CD4-positive, alpha-beta T cell treated with Interleukin-1 beta for 1 hour (primary cell): ENCODE results near the gene PLEKHG4B.
"Not testable (repeated sequence)": the region's sequence is repeated elsewhere in the genome, so short reads cannot be mapped to it uniquely, and the experiment has no call there.

Experiments used
- DNase-seq, 2 donors: peaks; one replicate each; pipeline ENCODE4 v3.0.0-alpha.2; 2020 to 2022

Gene PLEKHG4B

GRCh38 chr5:158807-159447 lies 67.0 kb downstream of the PLEKHG4B start:
- DNase-seq = no peak

- DNase-seq = no peak
Observed at GRCh38 chr5:159448-160172, 67.6 kb downstream of the PLEKHG4B start.

DNA sequence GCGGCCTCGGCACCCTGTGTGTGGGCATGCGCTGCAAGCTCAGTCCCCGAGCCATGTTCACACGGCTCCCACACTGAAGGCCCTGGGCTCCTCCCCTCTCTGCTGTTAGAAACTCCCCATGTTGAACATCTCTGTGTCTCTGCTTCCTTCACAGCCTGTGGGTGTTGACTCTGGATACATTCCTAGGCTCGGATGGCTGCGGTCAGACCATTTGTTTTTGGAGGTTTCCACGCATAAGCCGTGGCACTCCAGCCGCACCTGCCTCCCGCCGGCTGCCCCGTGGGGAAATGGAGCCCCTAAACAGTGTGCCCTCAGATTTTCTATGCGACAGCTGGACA lies 68.2 kb downstream of the PLEKHG4B start:
- no peak for DNase-seq

DNA sequence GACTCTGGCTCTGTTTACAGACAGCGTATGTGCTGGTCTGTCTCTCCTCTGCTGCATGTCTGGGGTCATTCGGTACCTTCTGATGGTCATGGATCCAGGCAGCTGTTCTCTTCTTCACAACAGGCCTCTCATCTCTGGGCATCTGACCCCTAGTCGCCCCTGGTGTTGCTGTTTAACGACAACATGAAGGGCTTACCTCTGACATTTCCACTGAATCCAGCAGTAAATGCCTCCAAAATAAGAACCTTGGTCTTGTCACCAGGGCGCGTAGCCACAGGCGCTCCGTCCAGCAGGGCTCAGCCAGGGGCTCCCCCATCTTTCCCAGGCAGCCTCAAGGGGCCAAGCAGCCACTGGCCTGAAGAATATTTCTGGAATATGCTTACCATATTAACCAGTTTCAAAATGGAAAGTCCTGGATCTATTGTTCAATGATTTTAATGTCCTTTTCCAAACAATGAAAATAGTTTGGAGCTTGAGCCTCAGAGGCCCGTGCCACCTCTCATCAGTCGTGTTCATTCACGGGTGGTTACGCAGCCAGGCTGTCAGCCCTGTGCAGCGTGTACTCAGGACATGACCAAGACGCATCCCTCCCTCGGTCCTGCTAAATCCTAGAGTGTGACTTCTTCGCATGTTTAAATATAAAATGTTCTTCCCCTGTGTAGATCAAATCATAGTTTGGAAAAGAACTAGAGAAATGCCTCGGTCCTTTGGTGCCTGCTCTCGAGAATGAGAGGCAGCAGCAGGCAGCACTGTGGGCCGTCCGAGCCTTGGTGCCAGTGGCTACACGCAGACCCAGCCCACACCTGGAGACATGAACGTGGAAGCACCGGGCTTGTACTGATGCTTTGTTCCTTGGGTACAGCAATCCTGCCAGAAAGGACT lies 69.2 kb downstream of the PLEKHG4B start:
- no peak for DNase-seq

- no peak for DNase-seq
Observed at GRCh38 chr5:161803-162110, 69.8 kb downstream of the PLEKHG4B start.

- no peak for DNase-seq
Observed at GRCh38 chr5:162190-162564, 70.2 kb downstream of the PLEKHG4B start.

DNA sequence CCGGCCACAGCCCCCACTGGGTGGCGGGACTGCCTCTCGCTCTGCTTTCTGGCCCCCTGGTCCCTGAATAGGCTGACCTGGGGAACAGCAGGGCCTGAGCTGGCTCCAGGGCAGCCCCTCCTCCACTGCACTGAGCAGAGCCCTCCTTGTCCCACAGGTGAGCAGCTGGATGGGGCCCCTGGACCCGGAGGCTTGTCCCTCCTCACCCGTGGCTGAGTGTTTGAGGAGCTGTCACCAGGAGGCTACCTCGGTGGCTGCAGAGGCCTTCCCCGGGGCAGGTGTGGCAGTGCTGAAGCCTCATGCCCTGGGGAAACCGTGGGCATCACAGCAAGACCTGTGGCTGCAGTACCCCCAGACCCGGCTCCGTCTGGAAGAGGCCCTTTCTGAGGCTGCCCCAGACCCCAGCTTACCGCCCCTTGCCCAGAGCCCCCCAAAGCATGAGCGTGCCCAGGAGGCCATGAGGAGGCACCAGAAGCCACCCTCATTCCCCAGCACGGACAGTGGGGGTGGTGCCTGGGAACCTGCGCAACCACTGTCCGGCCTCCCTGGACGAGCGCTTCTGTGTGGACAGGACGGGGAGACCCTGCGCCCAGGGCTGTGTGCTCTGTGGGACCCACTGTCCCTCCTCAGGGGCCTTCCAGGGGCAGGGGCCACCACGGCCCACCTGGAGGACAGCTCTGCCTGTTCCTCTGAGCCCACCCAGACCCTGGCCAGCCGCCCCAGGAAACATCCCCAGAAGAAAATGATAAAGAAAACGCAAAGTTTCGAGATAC lies 70.8 kb downstream of the PLEKHG4B start:
- DNase-seq = no peak

DNA sequence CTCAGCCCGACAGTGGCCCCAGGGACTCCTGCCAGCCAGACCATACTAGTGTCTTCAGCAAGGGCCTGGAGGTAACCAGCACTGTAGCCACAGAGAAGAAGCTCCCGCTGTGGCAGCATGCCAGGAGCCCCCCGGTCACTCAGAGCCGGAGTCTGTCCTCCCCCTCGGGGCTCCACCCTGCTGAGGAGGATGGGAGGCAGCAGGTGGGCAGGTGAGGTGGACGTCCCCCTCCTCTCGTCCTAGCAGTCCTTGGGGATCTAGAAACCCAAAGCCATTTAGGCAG lies 71.3 kb downstream of the PLEKHG4B start:
- no peak for DNase-seq

GRCh38 chr5:163841-164240 lies 71.9 kb downstream of the PLEKHG4B start:
- DNase-seq = no peak

DNA sequence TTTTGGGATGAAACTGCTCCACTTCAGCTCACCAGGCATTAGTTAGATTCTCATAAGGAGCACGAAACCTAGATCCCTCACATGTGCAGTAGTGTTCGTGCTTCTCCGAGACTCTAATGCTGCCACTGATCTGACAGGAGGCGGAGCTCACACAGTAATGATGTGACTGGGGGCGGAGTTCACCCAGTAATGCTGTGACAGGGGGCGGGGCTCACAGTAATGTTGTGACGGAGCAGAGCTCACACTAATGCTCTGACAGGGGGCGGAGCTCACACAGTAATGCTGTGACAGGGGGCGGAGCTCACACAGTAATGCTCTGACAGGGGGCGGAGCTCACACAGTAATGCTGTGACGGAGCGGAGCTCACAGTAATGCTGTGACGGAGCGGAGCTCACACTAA lies 72.3 kb downstream of the PLEKHG4B start:
- no peak for DNase-seq

- not testable (repeated sequence) for DNase-seq
Observed at GRCh38 chr5:164783-165182, 72.8 kb downstream of the PLEKHG4B start.

GRCh38 chr5:166441-167372 lies 74.7 kb downstream of the PLEKHG4B start:
- no peak for DNase-seq

GRCh38 chr5:167511-167910 lies 75.5 kb downstream of the PLEKHG4B start:
- DNase-seq = no peak

- DNase-seq = no peak
Observed at GRCh38 chr5:167982-168660, 76.2 kb downstream of the PLEKHG4B start.

DNA sequence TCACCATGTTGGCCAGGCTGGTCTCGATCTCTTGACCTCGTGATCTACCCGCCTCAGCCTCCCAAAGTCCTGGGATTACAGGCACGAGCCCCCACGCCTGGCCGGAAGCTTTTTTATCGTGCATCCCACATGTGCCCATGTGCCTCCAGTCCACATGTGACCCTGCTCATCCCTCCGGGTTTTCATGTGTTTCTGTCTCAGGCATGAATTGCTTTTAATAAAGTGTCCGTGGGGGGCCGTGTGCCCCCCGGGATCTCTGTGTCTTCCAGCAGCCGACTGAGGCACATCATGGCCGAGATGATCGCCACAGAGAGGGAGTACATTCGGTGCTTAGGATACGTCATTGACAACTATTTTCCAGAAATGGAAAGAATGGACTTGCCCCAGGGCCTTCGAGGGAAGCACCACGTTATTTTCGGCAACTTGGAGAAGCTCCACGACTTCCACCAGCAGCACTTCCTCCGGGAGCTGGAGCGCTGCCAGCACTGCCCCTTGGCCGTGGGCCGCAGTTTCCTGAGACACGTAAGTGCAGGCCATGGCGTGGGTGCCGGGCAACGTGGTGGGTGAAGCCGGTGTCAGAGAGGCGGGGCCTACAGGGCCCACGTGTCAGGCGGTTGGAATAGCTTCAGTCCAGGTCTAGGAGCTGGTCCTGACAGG lies 77.2 kb downstream of the PLEKHG4B start:
- no peak for DNase-seq

- no peak for DNase-seq
Observed at GRCh38 chr5:169728-170094, 77.7 kb downstream of the PLEKHG4B start.

DNA sequence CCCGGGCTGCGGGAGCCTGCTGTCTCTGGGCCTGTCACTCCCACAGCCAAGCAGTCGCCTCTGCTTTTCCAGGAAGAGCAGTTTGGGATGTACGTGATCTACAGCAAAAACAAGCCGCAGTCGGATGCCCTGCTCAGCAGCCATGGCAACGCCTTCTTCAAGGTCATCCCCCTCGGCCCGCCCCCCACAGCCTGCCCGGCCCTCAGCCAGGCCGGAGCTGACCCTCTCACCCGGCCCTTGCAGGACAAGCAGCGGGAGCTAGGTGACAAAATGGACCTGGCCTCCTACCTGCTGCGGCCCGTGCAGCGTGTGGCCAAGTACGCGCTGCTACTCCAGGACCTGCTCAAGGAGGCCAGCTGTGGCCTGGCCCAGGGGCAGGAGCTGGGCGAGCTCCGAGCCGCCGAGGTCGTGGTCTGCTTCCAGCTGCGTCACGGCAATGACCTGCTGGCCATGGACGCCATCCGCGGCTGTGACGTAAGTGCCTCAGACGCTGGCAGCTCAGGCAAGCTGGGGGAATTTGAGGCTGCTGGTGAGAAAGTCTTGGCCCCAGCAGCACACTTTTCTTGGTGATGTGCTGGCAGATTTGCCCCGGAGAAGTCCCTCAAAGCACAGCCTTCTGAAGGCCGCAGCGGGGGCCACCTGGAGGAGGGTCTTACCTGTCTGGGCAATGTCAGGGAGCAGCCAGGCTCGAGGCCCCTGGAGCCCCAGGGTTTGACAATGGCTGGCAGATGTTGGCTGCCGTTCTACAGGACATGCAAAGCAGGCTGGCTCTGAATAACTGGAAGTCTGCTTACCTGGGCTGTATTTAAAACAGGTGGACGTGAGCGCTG lies 79.2 kb downstream of the PLEKHG4B start:
- no peak for DNase-seq

GRCh38 chr5:171801-172331 lies 79.9 kb downstream of the PLEKHG4B start:
- no peak for DNase-seq

GRCh38 chr5:172421-172820 lies 80.5 kb downstream of the PLEKHG4B start:
- DNase-seq = no peak

- DNase-seq = no peak
Observed at GRCh38 chr5:172841-173251, 80.9 kb downstream of the PLEKHG4B start.
